IPS DF 6.9 (cell line): ENCODE results near the gene UFD1.

Experiments used
- DNase-seq: peaks from one replicate; pipeline ENCODE4 v3.0.0-alpha.2; 2013; ENCODE audit warnings: low read depth, low spot score
- H3K27ac ChIP-seq: one replicate; pipeline ENCODE4 v1.5.1; 2013; ENCODE audit warnings: low read length, control low read depth
- H3K27me3 ChIP-seq: 2 replicates; pipeline ENCODE4 v1.6.1; 2013; ENCODE audit warnings: mild to moderate bottlenecking, low read length; ENCODE audit not compliant: control insufficient read depth, insufficient read depth
- H3K36me3 ChIP-seq: 2 replicates; pipeline ENCODE4 v1.6.1; 2013; ENCODE audit warnings: low read length; ENCODE audit not compliant: control insufficient read depth, insufficient read depth
- H3K4me1 ChIP-seq: 2 replicates; pipeline ENCODE4 v1.6.1; 2013; ENCODE audit warnings: low read length; ENCODE audit not compliant: control insufficient read depth, insufficient read depth
- H3K4me3 ChIP-seq: 2 replicates; pipeline ENCODE4 v1.5.1; 2013; ENCODE audit warnings: mild to moderate bottlenecking, low read length
- H3K9me3 ChIP-seq: 2 replicates; pipeline ENCODE4 v1.6.1; 2013; ENCODE audit warnings: low read length, inconsistent platforms; ENCODE audit not compliant: control insufficient read depth, insufficient read depth
- WGBS: extraction: QIAGEN DNeasy Blood & Tissue Kit; methylation state at CpG from one replicate; pipeline ENCODE4 v1.1.7; 2013; ENCODE audit warnings: mixed read lengths, missing lambda C conversion rate; ENCODE audit not compliant: insufficient read length, insufficient coverage; 5-methylcytosine and 5-hydroxymethylcytosine counted together

Gene UFD1

GRCh38 chr22:19434829-19435580, 44.0 kb downstream of the UFD1 start:
- H3K36me3 ChIP-seq: peaks cover 2% of the 10 kb centered on the region; the same call in 1 of the 2 replicates
- no peaks in the 10 kb centered on the region for H3K4me1 ChIP-seq
- no peaks in the 10 kb centered on the region for H3K9me3 ChIP-seq
- no peak overlapping the region for H3K4me3 ChIP-seq
- no CpG with 5 or more reads among the region's 2 CpGs for WGBS
- H3K27me3 ChIP-seq: no peaks in the 10 kb centered on the region
- DNase-seq: no peak
- no peak overlapping the region for H3K27ac ChIP-seq

GRCh38 chr22:19434401-19434800, 44.6 kb downstream of the UFD1 start:
- Histone ChIP-seq H3K4me1 (no peaks in the 10 kb centered on the region), H3K36me3 (peaks cover 2% of the 10 kb centered on the region; the same call in 1 of the 2 replicates), H3K4me3 (no peak overlapping the region), H3K9me3 (no peaks in the 10 kb centered on the region), H3K27ac (no peak overlapping the region), H3K27me3 (no peaks in the 10 kb centered on the region)
- WGBS: no CpG with 5 or more reads among the region's 7 CpGs
- DNase-seq: no peak

- Histone ChIP-seq H3K9me3 (no peaks in the 10 kb centered on the region), H3K36me3 (peaks cover 2% of the 10 kb centered on the region; the same call in 1 of the 2 replicates), H3K27ac (no peak within 1 kb of the TSS), H3K4me1 (no peaks in the 10 kb centered on the region), H3K27me3 (no peaks in the 10 kb centered on the region), H3K4me3 (peak within 1 kb of the TSS; percentile 51; the same call in 1 of the 2 replicates)
- DNase-seq: peak; percentile 55
- WGBS: no CpG with 5 or more reads among the region's 74 CpGs
Measured at GRCh38 chr22:19432133-19432851, 46.7 kb downstream of the UFD1 start, which contains the start of gene MRPL40. Gene MRPL40 (plus strand): TSS chr22:19432545. CDS start chr22:19432555, 10 bp downstream.

GRCh38 chr22:19431649-19432132, 47.3 kb downstream of the UFD1 start, which contains the start of gene HIRA:
Gene HIRA (minus strand): TSS chr22:19431733. CDS start chr22:19431476, 257 bp downstream.
- H3K36me3 ChIP-seq: peaks cover 2% of the 10 kb centered on the region; the same call in 1 of the 2 replicates
- H3K9me3 ChIP-seq: no peaks in the 10 kb centered on the region
- DNase-seq: no peak
- no peaks in the 10 kb centered on the region for H3K4me1 ChIP-seq
- H3K27me3 ChIP-seq: no peaks in the 10 kb centered on the region
- no peak within 1 kb of the TSS for H3K27ac ChIP-seq
- H3K4me3 ChIP-seq: peak within 1 kb of the TSS; percentile 51
- no CpG with 5 or more reads among the region's 66 CpGs for WGBS

GRCh38 chr22:19430890-19431541, 48.0 kb downstream of the UFD1 start:
- Histone ChIP-seq H3K4me1 (no peaks in the 10 kb centered on the region), H3K36me3 (peaks cover 2% of the 10 kb centered on the region; the same call in 1 of the 2 replicates), H3K27me3 (no peaks in the 10 kb centered on the region), H3K9me3 (no peaks in the 10 kb centered on the region), H3K27ac (no peak overlapping the region), H3K4me3 (peak overlapping the region; percentile 51)
- no CpG with 5 or more reads among the region's 53 CpGs for WGBS
- DNase-seq: no peak

GRCh38 chr22:19429950-19430889, 48.8 kb downstream of the UFD1 start:
- no peak for DNase-seq
- Histone ChIP-seq H3K4me1 (no peaks in the 10 kb centered on the region), H3K36me3 (no peaks in the 10 kb centered on the region), H3K4me3 (peak overlapping the region; percentile 51; the same call in 1 of the 2 replicates), H3K9me3 (no peaks in the 10 kb centered on the region), H3K27ac (no peak overlapping the region), H3K27me3 (no peaks in the 10 kb centered on the region)
- WGBS: no CpG with 5 or more reads among the region's 12 CpGs

- no peak for DNase-seq
- peaks cover 5% of the 10 kb centered on the region for H3K4me1 ChIP-seq
- H3K27ac ChIP-seq: no peak overlapping the region
- no peak overlapping the region for H3K4me3 ChIP-seq
- H3K9me3 ChIP-seq: no peaks in the 10 kb centered on the region
- H3K27me3 ChIP-seq: no peaks in the 10 kb centered on the region
- H3K36me3 ChIP-seq: no peaks in the 10 kb centered on the region
- WGBS: no CpG with 5 or more reads among the region's 3 CpGs
Measured at GRCh38 chr22:19424186-19424500, 54.9 kb downstream of the UFD1 start.

GRCh38 chr22:19422440-19423301, 56.3 kb downstream of the UFD1 start:
- no peak for DNase-seq
- Histone ChIP-seq H3K4me3 (no peak overlapping the region), H3K27me3 (no peaks in the 10 kb centered on the region), H3K27ac (no peak overlapping the region), H3K36me3 (no peaks in the 10 kb centered on the region), H3K9me3 (no peaks in the 10 kb centered on the region), H3K4me1 (peaks cover 5% of the 10 kb centered on the region)
- WGBS: no CpG with 5 or more reads among the region's 11 CpGs

- Histone ChIP-seq H3K27me3 (no peaks in the 10 kb centered on the region), H3K9me3 (no peaks in the 10 kb centered on the region), H3K4me3 (no peak overlapping the region), H3K4me1 (peaks cover 5% of the 10 kb centered on the region), H3K27ac (no peak overlapping the region), H3K36me3 (no peaks in the 10 kb centered on the region)
- DNase-seq: no peak
- WGBS: 100% methylated on average over 1 of the region's 6 CpGs
Measured at GRCh38 chr22:19420321-19420720, 58.7 kb downstream of the UFD1 start.
